ENCODE results near the gene SLC6A17.

The SLC6A17 gene

DNA sequence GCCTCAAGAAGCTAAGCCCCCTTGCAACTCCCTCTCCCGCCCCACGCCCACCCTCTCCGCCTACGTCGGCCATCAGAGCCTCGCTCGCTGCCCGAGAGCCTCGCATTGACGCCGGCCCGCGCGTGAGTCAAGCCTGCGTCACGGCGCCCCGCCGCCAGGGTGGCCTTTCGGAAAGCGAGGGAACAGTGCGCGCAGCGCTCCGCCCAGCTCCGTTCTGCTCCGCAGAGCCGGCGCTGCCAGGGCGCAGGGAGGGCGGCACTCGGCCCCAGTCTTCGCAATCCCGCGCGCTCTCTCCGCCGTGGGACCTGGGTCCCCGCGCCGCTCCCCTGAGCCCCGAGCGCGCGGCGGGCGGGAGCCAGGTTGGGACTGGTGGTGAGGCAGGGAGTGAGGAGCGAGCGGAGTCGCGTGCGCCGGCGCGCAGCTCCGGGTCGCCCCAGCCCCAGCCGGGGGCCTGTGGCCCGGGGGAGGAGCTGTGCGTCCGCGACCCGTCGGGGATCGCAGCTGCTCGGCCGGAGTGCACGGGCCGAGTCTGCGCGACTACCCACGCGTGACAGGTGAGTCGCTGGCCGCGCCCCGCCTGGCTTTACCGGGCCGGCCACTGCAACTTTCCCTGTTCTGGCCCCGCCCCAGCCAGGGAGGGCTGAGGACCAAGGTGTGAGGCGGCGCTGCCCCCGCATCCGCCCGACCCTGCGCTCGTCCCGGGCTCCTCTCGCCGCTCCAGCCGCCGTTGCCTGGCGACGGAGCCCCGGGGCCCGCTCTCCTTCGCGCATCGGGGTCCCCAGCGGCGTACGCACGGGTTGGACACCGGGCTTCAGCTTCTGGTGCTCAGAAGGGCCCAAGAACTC is at the start of gene SLC6A17:
SLC6A17 (plus strand) TSS at position 165 of the 845 bp plus-strand sequence. CDS start 16,436 bp downstream, outside the sequence.
- DNase-seq, result peak; percentile 30

- no peak for DNase-seq
Measured at GRCh38 chr1:110102081-110102480, 48.2 kb upstream of the SLC6A17 start.

GRCh38 chr1:110106013-110106941 is 44.0 kb upstream of the SLC6A17 start:
- peak; percentile 56 for DNase-seq

GRCh38 chr1:110107867-110108469 is 42.3 kb upstream of the SLC6A17 start:
- DNase-seq, result no peak

DNA sequence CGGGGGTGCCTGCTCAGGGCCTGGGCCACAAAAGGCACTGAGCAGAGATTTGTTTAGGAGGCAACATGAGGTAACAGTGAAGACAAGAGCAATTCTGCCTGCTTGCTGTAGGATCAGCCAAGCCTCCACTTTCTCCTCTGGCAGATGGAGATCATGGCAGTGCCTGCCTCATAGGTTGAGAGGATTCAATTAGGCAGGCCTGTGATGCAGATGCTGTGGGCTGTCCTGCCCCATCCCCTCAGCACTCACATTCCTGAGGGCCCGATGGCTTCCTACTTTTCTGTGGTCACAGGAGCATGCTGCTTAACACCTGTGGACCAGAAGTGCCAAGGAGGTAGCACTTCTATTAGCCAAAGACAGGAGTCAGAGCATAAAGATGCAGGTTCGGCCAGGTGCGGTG is 39.2 kb upstream of the SLC6A17 start:
- no peak for DNase-seq

DNA sequence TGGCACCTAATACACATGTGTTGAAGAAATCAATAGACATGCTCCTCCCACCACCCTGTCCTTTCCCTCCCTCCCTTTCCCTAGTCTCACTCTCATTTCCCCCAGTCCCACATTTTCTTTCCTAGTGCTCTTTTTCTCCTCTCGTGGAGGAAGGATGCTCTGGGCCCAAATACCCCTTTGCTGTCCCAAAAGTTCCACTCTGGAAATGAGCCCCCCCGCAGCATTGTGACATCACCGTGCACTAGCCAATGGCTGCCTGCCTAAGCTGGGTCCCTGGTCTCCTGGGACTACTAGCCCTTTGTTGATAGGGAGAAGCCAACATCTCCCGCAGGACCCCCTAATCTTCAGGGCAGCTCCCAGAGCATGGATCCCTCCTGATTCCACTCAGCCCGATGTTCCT is 38.2 kb upstream of the SLC6A17 start, which contains the start of gene UBL4B:
UBL4B (plus strand) TSS at position 301 of the 400 bp plus-strand sequence; CDS start at position 393, 92 bp downstream.
- DNase-seq, result no peak

- no peak for DNase-seq
Measured at GRCh38 chr1:110112656-110113055, 37.6 kb upstream of the SLC6A17 start.

DNA sequence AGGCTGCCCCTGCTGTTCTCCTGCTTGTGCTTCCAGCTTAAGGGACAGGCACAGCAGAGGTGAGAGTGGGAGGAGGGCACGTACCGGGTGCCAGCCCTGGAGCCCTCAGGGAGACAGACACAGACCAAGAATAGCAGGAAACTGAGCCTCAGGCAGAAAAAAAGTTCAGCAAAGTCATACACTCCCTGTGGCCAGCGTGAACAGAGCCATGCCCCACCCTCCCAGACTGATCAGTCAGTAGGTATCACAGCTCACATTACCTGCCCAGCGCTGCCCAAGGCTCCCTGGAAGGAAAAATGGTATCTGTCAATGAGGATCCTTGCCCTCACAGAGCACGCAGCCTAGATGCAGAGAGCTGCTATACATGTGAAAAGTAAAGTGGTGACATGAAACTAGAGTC is 36.7 kb upstream of the SLC6A17 start:
- no peak for DNase-seq

GRCh38 chr1:110114173-110114572 is 36.1 kb upstream of the SLC6A17 start:
- DNase-seq, result no peak

GRCh38 chr1:110114784-110115183 is 35.5 kb upstream of the SLC6A17 start:
- DNase-seq, result no peak

GRCh38 chr1:110118636-110119396 is 31.5 kb upstream of the SLC6A17 start:
- peak; percentile 29 for DNase-seq

- no peak for DNase-seq
Measured at GRCh38 chr1:110119843-110120242, 30.5 kb upstream of the SLC6A17 start.

- no peak for DNase-seq
Measured at GRCh38 chr1:110120960-110121561, 29.2 kb upstream of the SLC6A17 start.

GRCh38 chr1:110123224-110123623 is 27.1 kb upstream of the SLC6A17 start:
- no peak for DNase-seq

DNA sequence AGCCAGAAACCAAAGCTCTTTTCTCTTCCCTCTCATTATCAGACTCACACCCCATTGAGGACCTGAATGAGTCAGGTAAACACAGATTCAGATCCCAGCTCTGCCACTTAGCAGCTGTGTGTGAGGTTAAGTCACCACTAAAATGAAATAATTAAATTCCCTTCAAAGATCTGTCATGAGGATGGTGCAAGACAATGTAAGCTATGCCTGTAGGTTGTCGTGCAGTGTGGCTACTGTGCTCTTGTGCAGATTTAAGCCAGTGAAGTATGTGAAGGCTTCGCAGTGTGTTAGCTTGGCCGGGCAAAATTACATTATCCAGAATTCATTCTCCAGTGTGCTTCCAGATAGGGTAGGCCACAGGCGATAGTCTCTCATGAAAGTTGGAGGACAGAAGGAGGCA is 24.5 kb upstream of the SLC6A17 start:
- DNase-seq, result no peak

GRCh38 chr1:110130113-110130591 is 20.1 kb upstream of the SLC6A17 start:
- peak; percentile 10 for DNase-seq

- DNase-seq, result no peak
Measured at GRCh38 chr1:110130989-110131388, 19.3 kb upstream of the SLC6A17 start.

- DNase-seq, result no peak
Measured at GRCh38 chr1:110132682-110133081, 17.6 kb upstream of the SLC6A17 start.

DNA sequence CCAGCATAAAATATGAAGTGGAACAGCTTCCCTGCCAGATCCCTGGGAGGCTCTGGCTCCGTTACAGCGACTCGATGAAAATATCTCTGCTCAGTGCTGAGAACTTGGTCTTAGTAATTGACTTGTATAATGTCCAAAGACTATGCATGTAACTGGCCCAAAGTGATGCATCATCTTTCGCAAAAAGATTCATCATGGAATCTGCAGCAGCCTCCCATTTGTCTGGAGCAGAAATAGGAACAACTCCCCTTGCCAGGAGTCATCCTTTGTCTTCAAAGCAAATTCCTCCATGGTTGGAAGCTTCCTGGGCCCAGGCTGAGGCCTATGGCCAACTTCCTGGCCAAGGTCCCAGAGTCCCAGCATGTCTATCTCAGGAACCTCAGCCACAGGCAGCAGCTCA is 16.9 kb upstream of the SLC6A17 start:
- DNase-seq, result no peak

DNA sequence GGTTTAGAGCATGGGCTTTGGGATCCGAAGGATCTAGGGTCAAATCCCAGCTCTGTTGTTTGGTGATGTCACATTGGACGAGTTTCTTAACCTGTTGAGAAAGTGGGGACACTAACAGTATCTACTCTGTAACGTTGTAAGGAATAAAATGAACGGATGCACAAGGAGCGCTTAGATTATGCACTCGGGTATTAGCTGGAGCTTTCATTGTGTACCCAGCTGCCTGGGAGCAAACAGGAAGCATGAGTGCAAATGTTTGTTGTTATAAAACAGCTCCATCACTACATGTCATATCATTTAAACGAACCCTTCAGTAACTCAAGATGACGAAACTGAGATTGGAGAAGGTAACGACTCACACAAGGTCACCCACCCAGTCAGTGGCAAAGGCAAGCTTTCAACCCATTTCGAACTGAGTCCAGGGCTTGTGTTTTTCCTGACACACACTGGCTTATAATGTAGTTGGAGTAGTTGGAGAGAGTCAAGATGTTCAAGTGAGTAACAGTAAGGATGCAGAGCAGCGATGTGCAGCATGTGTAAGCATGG is 16.2 kb upstream of the SLC6A17 start:
- DNase-seq, result no peak

DNA sequence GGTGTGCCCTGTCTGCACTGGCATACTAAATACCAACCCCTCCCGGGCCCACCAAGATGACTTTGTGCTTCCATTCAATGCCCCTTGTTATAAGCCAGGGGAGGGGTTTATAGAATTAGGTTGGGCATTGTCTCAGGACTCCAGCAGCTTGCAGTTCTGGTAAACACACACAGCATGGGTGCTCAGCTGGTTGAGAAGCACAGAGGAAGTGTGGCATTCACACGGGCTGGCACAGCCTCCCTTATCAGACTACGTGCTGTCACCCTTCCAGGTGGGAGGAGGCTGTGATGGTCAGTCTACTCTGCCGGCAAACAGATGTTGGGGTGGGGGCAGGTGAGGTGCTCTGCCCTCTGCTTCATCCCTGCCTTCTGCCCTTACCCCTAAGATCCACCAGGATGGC is 15.0 kb upstream of the SLC6A17 start:
- no peak for DNase-seq

Data from stimulated activated CD4-positive, alpha-beta T cell treated with anti-CD3 and anti-CD28 coated beads, Interleukin-4, amount 100 ng/mL, for 1 hour (primary cell).